Adrenal gland (tissue), 5 donors: ENCODE measurements around the gene RGS2.

ENCODE experiments used
- POLR2A ChIP-seq, 2 donors: fragments of 450-650 bp; IDR thresholded peaks; one replicate each; pipeline ENCODE4 v1.6.1; 2017; ENCODE audit warnings: antibody characterized with exemption in 2 of 2, mild to moderate bottlenecking in 2 of 2, moderate library complexity in 1 of 2
- TF ChIP-seq, protein P1 (sequence below), 6 experiments: fragments of 450-650 bp in 4 of 6; fragments of 200-600 bp in 2 of 6; sonication (generic) in 1 of 6; IDR thresholded peaks; 1 replicate in 5 of 6; 2 replicates in 1 of 6; pipeline versions ENCODE4 v1.5.1 to v1.8.0; 2016 to 2021; ENCODE audit warnings: antibody characterized with exemption in 6 of 6, mild to moderate bottlenecking in 2 of 6, moderate library complexity in 1 of 6
- donor health status: DM: no; HTN: no; CAD: no.

DNA sequence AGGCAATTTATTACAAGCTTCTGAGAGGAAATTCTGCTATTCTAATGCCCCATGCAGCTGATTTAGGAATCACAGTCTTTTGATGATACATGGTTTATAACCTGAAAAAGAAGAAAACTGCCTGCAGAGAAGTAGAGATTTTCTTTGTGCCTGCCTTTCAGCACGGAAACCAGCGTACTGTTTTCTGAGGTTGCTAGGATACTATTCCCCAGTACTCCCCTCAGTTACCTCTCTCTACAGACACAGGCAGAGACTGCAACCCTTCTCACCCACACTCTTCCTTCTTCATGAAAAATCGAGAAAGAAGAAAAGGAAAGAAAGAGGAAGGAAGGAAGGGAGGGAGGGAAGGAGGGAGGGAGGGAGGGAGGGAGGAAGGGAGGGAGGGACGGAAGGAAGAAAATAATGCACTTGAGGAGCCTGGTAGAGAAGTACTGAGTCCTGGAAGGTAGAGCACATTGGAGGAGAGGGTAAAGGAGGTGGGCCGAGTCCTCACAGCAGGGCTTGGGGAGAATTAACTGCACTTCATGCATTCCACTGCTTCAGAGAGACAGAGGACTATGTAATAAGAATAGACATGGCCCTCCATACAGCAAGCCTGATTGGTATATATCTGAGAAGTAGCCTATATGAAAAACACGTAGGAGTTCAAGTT is 21.9 kb downstream of the RGS2 start:
- TF ChIP-seq, protein P1, sequence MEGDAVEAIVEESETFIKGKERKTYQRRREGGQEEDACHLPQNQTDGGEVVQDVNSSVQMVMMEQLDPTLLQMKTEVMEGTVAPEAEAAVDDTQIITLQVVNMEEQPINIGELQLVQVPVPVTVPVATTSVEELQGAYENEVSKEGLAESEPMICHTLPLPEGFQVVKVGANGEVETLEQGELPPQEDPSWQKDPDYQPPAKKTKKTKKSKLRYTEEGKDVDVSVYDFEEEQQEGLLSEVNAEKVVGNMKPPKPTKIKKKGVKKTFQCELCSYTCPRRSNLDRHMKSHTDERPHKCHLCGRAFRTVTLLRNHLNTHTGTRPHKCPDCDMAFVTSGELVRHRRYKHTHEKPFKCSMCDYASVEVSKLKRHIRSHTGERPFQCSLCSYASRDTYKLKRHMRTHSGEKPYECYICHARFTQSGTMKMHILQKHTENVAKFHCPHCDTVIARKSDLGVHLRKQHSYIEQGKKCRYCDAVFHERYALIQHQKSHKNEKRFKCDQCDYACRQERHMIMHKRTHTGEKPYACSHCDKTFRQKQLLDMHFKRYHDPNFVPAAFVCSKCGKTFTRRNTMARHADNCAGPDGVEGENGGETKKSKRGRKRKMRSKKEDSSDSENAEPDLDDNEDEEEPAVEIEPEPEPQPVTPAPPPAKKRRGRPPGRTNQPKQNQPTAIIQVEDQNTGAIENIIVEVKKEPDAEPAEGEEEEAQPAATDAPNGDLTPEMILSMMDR (IDR thresholded peaks at IDR 0.05), result no peak
- TF ChIP-seq POLR2A (IDR thresholded peaks at IDR 0.05), result no peak
